Smooth muscle cell (in vitro differentiated cells): ENCODE measurements around the gene GPC6. TPM values are rescaled to one million over a fixed set of nuclear protein-coding genes. Genes with fewer than 3 reads are reported as not detected.

Source experiments
- DNase-seq: peaks from one replicate; lab custom pipeline; 2025; ENCODE audit not compliant: unreplicated experiment; lab: John Stamatoyannopoulos, UW
- H2AFZ ChIP-seq: fragments of 200-600 bp; sonication (generic); 2 replicates; pipeline ENCODE4 v1.6.0; 2016; ENCODE audit warnings: antibody characterized with exemption, low read depth, mild to moderate bottlenecking
- H3F3A ChIP-seq: fragments of 200-600 bp; sonication (generic); 2 replicates; pipeline ENCODE4 v1.6.0; 2017; ENCODE audit warnings: antibody characterized with exemption, low read depth
- H3K27ac ChIP-seq: fragments of 200-600 bp; sonication (generic); 2 replicates; pipeline ENCODE4 v1.5.1; 2016; ENCODE audit warnings: low read depth, mild to moderate bottlenecking
- H3K27me3 ChIP-seq: fragments of 200-600 bp; sonication (generic); 2 replicates; pipeline ENCODE4 v1.6.1; 2016; ENCODE audit warnings: low read depth, mild to moderate bottlenecking
- H3K36me3 ChIP-seq: fragments of 200-600 bp; sonication (generic); 2 replicates; pipeline ENCODE4 v1.5.1; 2016; ENCODE audit warnings: low read depth
- H3K4me1 ChIP-seq: fragments of 200-600 bp; sonication (generic); 2 replicates; pipeline ENCODE4 v1.5.1; 2016; ENCODE audit warnings: low read depth
- H3K4me2 ChIP-seq: fragments of 200-600 bp; sonication (generic); 2 replicates; pipeline ENCODE4 v1.6.0; 2016; ENCODE audit warnings: mild to moderate bottlenecking
- H3K4me3 ChIP-seq: fragments of 200-600 bp; sonication (generic); 2 replicates; pipeline ENCODE4 v1.5.1; 2016; ENCODE audit warnings: mild to moderate bottlenecking
- H3K79me2 ChIP-seq: fragments of 200-600 bp; sonication (generic); 2 replicates; pipeline ENCODE4 v1.6.0; 2016; ENCODE audit warnings: low read depth, mild to moderate bottlenecking
- H3K9ac ChIP-seq: fragments of 200-600 bp; sonication (generic); 2 replicates; pipeline ENCODE4 v1.6.0; 2016; ENCODE audit warnings: low read depth
- H3K9me3 ChIP-seq: fragments of 200-600 bp; sonication (generic); replicated peaks from 2 replicates; pipeline ENCODE4 v1.5.1; 2016; ENCODE audit warnings: low read depth
- H4K20me1 ChIP-seq: fragments of 200-600 bp; sonication (generic); 2 replicates; pipeline ENCODE4 v1.6.0; 2016; ENCODE audit warnings: low read depth
- WGBS: methylation state at CpG from one replicate; pipeline ENCODE4 v1.1.7; 2016; ENCODE audit warnings: low lambda C conversion rate; 5-methylcytosine and 5-hydroxymethylcytosine counted together
- polyA plus RNA-seq: library from polyadenylated mRNA; unstranded; fragments of >200 nt; fragmentation: Nextera tagmentation; extraction: Ambion mirVana; gene quantifications from 2 replicates; pipeline ENCODE4 v1.2.1, GENCODE V29; 2016
- total RNA-seq: library from RNA; depleted of rRNA; stranded (reverse); fragments of >200 nt; gene quantifications from 2 replicates; pipeline ENCODE4 v1.2.3, GENCODE V29; 2014
- TF ChIP-seq, protein P1 (sequence below): fragments of 200-600 bp; sonication (generic); IDR thresholded peaks from 2 replicates; pipeline ENCODE4 v1.5.1; 2017; ENCODE audit warnings: borderline replicate concordance, mild to moderate bottlenecking, antibody characterized with exemption; ENCODE audit not compliant: insufficient read depth, poor library complexity, severe bottlenecking

GPC6 gene
- total and polyA plus RNA-seq, 2 experiments from 2014 or later = 19.7 to 68.5 TPM

- no peaks in the 10 kb centered on the region for H3K27me3 ChIP-seq
- no peak overlapping the region for H3K4me3 ChIP-seq
- H3K79me2 ChIP-seq = peaks cover 36% of the 10 kb centered on the region
- H3K4me2 ChIP-seq = no peak overlapping the region
- no peaks in the 10 kb centered on the region for H3F3A ChIP-seq
- no peak for DNase-seq
- H3K9ac ChIP-seq = no peak overlapping the region
- no peak overlapping the region for H3K27ac ChIP-seq
- H3K36me3 ChIP-seq = no peaks in the 10 kb centered on the region
- H3K9me3 ChIP-seq = no peaks in the 10 kb centered on the region
- peaks cover 14% of the 10 kb centered on the region for H4K20me1 ChIP-seq
- H3K4me1 ChIP-seq = peaks cover 10% of the 10 kb centered on the region
- TF ChIP-seq, protein P1, sequence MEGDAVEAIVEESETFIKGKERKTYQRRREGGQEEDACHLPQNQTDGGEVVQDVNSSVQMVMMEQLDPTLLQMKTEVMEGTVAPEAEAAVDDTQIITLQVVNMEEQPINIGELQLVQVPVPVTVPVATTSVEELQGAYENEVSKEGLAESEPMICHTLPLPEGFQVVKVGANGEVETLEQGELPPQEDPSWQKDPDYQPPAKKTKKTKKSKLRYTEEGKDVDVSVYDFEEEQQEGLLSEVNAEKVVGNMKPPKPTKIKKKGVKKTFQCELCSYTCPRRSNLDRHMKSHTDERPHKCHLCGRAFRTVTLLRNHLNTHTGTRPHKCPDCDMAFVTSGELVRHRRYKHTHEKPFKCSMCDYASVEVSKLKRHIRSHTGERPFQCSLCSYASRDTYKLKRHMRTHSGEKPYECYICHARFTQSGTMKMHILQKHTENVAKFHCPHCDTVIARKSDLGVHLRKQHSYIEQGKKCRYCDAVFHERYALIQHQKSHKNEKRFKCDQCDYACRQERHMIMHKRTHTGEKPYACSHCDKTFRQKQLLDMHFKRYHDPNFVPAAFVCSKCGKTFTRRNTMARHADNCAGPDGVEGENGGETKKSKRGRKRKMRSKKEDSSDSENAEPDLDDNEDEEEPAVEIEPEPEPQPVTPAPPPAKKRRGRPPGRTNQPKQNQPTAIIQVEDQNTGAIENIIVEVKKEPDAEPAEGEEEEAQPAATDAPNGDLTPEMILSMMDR = no peak
- WGBS = 70% methylated on average over 4 of the region's 4 CpGs
- no peak overlapping the region for H2AFZ ChIP-seq
Measured at GRCh38 chr13:93289053-93289452, 62.4 kb downstream of the GPC6 start.

DNA sequence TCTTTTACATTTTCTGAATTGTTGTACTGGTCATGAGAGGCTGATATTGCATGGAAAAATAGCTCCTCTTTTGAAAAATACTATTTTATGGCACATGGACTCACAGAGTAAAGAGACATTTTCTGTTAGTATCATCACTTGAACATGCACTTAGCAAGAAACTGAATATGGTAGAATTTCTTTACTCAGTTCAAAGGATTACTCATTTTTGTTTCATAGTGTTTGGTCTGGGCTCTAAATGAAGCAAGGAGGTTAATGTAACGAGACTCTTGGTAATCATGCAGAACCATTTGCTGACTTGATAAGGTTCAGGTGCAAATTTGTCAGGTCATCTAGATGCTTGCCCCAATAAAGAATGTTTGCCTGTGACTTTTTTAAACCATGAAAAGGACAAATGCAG lies 63.2 kb downstream of the GPC6 start:
- Histone ChIP-seq H3K36me3 (no peaks in the 10 kb centered on the region), H3K4me1 (peaks cover 18% of the 10 kb centered on the region), H3F3A (no peaks in the 10 kb centered on the region), H3K4me2 (peak overlapping the region; percentile 18), H2AFZ (no peak overlapping the region), H3K9me3 (no peaks in the 10 kb centered on the region), H3K27me3 (no peaks in the 10 kb centered on the region), H4K20me1 (peaks cover 7% of the 10 kb centered on the region), H3K27ac (no peak overlapping the region), H3K79me2 (peaks cover 36% of the 10 kb centered on the region), H3K4me3 (no peak overlapping the region), H3K9ac (no peak overlapping the region)
- TF ChIP-seq, protein P1 = no peak
- 47% methylated on average over 1 of the region's 1 CpG for WGBS
- DNase-seq = no peak

GRCh38 chr13:93290503-93290902 lies 63.9 kb downstream of the GPC6 start:
- no peak overlapping the region for H3K4me2 ChIP-seq
- no peak for DNase-seq
- H2AFZ ChIP-seq = no peak overlapping the region
- H3K79me2 ChIP-seq = peaks cover 38% of the 10 kb centered on the region
- H3K9ac ChIP-seq = no peak overlapping the region
- no peaks in the 10 kb centered on the region for H3K9me3 ChIP-seq
- H3K27me3 ChIP-seq = no peaks in the 10 kb centered on the region
- peaks cover 6% of the 10 kb centered on the region for H4K20me1 ChIP-seq
- TF ChIP-seq, protein P1 = no peak
- no peaks in the 10 kb centered on the region for H3K36me3 ChIP-seq
- H3K27ac ChIP-seq = no peak overlapping the region
- H3K4me1 ChIP-seq = peaks cover 18% of the 10 kb centered on the region
- no peak overlapping the region for H3K4me3 ChIP-seq
- H3F3A ChIP-seq = no peaks in the 10 kb centered on the region

DNA sequence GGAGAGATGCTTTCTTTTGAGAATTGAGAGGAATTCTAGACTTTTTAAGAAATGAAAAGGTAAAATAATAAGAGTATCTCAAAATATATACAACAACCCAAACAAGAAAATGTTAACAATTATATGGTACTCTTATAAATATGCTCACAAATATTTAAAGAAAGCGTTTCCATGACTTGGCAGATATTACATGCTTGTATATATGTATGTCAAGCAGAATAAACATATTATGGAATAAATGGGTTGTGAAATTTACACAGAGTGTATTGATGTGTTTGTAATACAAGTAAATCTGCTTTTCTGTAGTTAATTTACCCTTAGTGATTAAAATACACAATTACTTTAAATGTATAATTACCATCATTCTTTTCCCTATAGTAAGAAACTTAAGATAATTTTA lies 65.8 kb downstream of the GPC6 start:
- TF ChIP-seq, protein P1 = no peak

More for the DNA sequence above, 65.8 kb downstream of the GPC6 start:
- DNase-seq = no peak
- H4K20me1 ChIP-seq = peaks cover 6% of the 10 kb centered on the region
- no peak overlapping the region for H3K27ac ChIP-seq
- no peaks in the 10 kb centered on the region for H3K36me3 ChIP-seq
- H3F3A ChIP-seq = no peaks in the 10 kb centered on the region
- 97% methylated on average over 1 of the region's 1 CpG for WGBS
- H3K27me3 ChIP-seq = no peaks in the 10 kb centered on the region
- peaks cover 42% of the 10 kb centered on the region for H3K79me2 ChIP-seq
- H2AFZ ChIP-seq = no peak overlapping the region
- H3K4me2 ChIP-seq = no peak overlapping the region
- H3K4me3 ChIP-seq = no peak overlapping the region
- peaks cover 18% of the 10 kb centered on the region for H3K4me1 ChIP-seq
- no peaks in the 10 kb centered on the region for H3K9me3 ChIP-seq
- H3K9ac ChIP-seq = no peak overlapping the region
